Measurements from ENCODE around the gene MACO1.

- TF ChIP-seq, protein P1, sequence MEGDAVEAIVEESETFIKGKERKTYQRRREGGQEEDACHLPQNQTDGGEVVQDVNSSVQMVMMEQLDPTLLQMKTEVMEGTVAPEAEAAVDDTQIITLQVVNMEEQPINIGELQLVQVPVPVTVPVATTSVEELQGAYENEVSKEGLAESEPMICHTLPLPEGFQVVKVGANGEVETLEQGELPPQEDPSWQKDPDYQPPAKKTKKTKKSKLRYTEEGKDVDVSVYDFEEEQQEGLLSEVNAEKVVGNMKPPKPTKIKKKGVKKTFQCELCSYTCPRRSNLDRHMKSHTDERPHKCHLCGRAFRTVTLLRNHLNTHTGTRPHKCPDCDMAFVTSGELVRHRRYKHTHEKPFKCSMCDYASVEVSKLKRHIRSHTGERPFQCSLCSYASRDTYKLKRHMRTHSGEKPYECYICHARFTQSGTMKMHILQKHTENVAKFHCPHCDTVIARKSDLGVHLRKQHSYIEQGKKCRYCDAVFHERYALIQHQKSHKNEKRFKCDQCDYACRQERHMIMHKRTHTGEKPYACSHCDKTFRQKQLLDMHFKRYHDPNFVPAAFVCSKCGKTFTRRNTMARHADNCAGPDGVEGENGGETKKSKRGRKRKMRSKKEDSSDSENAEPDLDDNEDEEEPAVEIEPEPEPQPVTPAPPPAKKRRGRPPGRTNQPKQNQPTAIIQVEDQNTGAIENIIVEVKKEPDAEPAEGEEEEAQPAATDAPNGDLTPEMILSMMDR (conservative IDR thresholded peaks at IDR 0.05; ENCODE audit: low read depth, low read length), result no peak
- no peak for TF ChIP-seq EZH2 (IDR thresholded peaks at IDR 0.05; ENCODE audit: borderline replicate concordance, low read depth, low read length, poor library complexity, severe bottlenecking)
Observed at GRCh38 chr1:25504706-25505595, 74.3 kb downstream of the MACO1 start.
